SK-N-SH (cell line): ENCODE data around the gene SUV39H2.

Source experiments
- NRF1 ChIP-seq: IDR thresholded peaks from 2 replicates; pipeline ENCODE4 v1.6.1; 2012; ENCODE audit warnings: low read depth, mild to moderate bottlenecking, low read length
- SIN3A ChIP-seq: IDR thresholded peaks from 2 replicates; pipeline ENCODE4 v1.6.1; 2012; ENCODE audit warnings: low read depth, mild to moderate bottlenecking, low read length, moderate library complexity, borderline replicate concordance
- TF ChIP-seq, protein P1 (sequence below): fragments of 200-600 bp; sonication (generic); IDR thresholded peaks from 2 replicates; pipeline ENCODE4 v1.6.1; 2017; ENCODE audit warnings: antibody characterized with exemption, mild to moderate bottlenecking, moderate library complexity
- TF ChIP-seq, protein P2 (sequence below): IDR thresholded peaks from 2 replicates; pipeline ENCODE4 v1.6.1; 2012; ENCODE audit warnings: mild to moderate bottlenecking, low read depth, low read length, moderate library complexity
- TF ChIP-seq, protein P3 (sequence below): IDR thresholded peaks from 2 replicates; pipeline ENCODE4 v1.4.0; 2012; ENCODE audit warnings: low read depth

DNA sequence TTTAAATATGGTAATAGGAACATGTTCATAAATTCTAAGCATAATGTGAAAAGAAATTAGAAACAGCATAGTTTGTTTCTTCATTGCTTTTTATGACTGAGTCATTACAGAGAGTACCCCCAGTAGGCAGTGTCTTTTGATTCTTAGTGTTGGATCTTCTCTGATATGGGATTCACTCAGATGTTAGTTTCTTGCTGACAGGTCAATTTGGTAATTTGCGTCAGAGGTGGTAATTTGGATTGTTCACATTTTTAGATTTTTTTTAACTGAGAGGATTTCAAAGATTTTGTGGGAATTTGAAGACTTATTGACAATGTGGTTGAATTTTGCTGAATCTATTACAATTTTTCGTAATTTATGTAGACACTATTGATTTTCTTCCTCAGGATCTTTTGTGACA, 38.5 kb upstream of the SUV39H2 start:
- TF ChIP-seq, protein P1, sequence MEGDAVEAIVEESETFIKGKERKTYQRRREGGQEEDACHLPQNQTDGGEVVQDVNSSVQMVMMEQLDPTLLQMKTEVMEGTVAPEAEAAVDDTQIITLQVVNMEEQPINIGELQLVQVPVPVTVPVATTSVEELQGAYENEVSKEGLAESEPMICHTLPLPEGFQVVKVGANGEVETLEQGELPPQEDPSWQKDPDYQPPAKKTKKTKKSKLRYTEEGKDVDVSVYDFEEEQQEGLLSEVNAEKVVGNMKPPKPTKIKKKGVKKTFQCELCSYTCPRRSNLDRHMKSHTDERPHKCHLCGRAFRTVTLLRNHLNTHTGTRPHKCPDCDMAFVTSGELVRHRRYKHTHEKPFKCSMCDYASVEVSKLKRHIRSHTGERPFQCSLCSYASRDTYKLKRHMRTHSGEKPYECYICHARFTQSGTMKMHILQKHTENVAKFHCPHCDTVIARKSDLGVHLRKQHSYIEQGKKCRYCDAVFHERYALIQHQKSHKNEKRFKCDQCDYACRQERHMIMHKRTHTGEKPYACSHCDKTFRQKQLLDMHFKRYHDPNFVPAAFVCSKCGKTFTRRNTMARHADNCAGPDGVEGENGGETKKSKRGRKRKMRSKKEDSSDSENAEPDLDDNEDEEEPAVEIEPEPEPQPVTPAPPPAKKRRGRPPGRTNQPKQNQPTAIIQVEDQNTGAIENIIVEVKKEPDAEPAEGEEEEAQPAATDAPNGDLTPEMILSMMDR, result no peak
- TF ChIP-seq SIN3A (no peak), NRF1 (no peak)
- TF ChIP-seq, protein P2, sequence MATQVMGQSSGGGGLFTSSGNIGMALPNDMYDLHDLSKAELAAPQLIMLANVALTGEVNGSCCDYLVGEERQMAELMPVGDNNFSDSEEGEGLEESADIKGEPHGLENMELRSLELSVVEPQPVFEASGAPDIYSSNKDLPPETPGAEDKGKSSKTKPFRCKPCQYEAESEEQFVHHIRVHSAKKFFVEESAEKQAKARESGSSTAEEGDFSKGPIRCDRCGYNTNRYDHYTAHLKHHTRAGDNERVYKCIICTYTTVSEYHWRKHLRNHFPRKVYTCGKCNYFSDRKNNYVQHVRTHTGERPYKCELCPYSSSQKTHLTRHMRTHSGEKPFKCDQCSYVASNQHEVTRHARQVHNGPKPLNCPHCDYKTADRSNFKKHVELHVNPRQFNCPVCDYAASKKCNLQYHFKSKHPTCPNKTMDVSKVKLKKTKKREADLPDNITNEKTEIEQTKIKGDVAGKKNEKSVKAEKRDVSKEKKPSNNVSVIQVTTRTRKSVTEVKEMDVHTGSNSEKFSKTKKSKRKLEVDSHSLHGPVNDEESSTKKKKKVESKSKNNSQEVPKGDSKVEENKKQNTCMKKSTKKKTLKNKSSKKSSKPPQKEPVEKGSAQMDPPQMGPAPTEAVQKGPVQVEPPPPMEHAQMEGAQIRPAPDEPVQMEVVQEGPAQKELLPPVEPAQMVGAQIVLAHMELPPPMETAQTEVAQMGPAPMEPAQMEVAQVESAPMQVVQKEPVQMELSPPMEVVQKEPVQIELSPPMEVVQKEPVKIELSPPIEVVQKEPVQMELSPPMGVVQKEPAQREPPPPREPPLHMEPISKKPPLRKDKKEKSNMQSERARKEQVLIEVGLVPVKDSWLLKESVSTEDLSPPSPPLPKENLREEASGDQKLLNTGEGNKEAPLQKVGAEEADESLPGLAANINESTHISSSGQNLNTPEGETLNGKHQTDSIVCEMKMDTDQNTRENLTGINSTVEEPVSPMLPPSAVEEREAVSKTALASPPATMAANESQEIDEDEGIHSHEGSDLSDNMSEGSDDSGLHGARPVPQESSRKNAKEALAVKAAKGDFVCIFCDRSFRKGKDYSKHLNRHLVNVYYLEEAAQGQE, result no peak
- TF ChIP-seq, protein P3, sequence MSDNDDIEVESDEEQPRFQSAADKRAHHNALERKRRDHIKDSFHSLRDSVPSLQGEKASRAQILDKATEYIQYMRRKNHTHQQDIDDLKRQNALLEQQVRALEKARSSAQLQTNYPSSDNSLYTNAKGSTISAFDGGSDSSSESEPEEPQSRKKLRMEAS, result no peak
